WERI-Rb-1 (cell line): Measurements from ENCODE around the gene OTOF.

Experiments
- DNase-seq: peaks from one replicate; pipeline ENCODE4 v3.0.0-alpha.2; 2020
- H3K27ac ChIP-seq: fragments of 250-450 bp; sonication (Bioruptor Pico); 2 replicates; pipeline ENCODE4 v1.5.1; 2020; ENCODE audit warnings: mild to moderate bottlenecking, moderate library complexity
- H3K27me3 ChIP-seq: fragments of 250-450 bp; sonication (Bioruptor Pico); 2 replicates; pipeline ENCODE4 v1.5.1; 2021; ENCODE audit warnings: mild to moderate bottlenecking, low read depth, moderate library complexity; ENCODE audit not compliant: insufficient read depth, severe bottlenecking
- H3K36me3 ChIP-seq: fragments of 250-450 bp; sonication (Bioruptor Pico); 2 replicates; pipeline ENCODE4 v1.5.1; 2020; ENCODE audit warnings: mild to moderate bottlenecking, moderate library complexity
- H3K4me3 ChIP-seq: 2 replicates; pipeline ENCODE4 v1.5.1; 2011; ENCODE audit warnings: low read depth, mild to moderate bottlenecking, control low read depth, low read length
- H3K9me3 ChIP-seq: fragments of 250-450 bp; sonication (Bioruptor Pico); 2 replicates; pipeline ENCODE4 v1.5.1; 2021; ENCODE audit warnings: mild to moderate bottlenecking, moderate library complexity; ENCODE audit not compliant: severe bottlenecking
- TF ChIP-seq, protein P1 (sequence below): IDR thresholded peaks from 2 replicates; pipeline ENCODE4 v1.5.1; 2011; ENCODE audit warnings: low read depth, mild to moderate bottlenecking, control low read depth, inconsistent platforms, low read length

Gene OTOF

DNA sequence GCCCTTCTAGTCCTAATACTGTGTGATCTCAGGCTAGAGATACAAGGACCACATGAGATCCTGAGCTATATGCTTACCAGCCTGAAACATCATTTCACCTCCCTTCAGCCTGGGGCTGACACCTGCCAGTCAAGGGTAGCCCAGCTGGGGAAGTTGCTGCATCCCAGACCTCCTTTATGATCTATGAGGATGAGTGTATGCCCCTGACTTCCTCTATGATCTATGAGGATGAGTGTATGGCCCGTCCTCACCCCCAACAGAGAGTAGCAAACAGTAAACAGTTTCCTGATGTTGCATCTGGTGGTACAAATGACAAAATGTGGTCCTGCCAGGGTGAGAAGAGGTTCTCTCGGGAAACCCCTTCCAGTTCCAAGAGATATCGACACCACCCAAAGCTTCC is 8.9 kb upstream of the OTOF start:
- Histone ChIP-seq H3K9me3 (no peaks in the 10 kb centered on the region), H3K4me3 (no peak overlapping the region), H3K27ac (no peak overlapping the region), H3K36me3 (no peaks in the 10 kb centered on the region), H3K27me3 (no peaks in the 10 kb centered on the region)
- TF ChIP-seq, protein P1, sequence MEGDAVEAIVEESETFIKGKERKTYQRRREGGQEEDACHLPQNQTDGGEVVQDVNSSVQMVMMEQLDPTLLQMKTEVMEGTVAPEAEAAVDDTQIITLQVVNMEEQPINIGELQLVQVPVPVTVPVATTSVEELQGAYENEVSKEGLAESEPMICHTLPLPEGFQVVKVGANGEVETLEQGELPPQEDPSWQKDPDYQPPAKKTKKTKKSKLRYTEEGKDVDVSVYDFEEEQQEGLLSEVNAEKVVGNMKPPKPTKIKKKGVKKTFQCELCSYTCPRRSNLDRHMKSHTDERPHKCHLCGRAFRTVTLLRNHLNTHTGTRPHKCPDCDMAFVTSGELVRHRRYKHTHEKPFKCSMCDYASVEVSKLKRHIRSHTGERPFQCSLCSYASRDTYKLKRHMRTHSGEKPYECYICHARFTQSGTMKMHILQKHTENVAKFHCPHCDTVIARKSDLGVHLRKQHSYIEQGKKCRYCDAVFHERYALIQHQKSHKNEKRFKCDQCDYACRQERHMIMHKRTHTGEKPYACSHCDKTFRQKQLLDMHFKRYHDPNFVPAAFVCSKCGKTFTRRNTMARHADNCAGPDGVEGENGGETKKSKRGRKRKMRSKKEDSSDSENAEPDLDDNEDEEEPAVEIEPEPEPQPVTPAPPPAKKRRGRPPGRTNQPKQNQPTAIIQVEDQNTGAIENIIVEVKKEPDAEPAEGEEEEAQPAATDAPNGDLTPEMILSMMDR, result no peak
- no peak for DNase-seq

DNA sequence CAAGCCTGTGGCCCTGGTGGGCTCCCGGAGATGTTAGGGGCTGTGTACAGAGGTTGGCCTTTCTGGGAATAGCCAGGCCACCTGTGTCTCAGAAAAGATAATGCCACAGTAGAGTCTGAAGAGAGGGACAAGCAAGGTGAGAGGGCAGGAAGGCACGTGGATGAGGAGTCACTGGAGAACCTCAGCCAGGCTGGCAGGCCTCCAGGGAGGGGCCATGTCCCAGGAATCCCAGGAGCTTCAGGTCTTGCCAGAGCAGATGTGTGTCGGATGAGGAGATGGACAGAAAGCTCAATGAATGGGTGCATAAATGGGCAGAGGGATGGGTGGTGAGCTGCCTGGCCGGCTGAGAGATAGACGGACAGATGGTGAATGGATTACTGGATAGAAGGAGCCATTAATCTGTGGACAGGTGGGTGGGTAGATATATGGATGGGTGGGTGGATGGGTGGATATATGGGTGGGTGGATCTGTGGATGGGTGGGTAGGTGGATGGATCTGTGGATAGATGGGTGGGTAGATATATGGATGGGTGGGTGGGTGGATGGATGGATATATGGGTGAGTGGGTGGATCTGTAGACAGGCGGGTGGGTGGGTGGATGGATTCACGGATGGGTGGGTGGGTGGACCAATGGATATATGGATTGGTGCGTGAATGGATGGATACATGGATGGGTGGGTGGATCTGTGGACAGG is 7.9 kb upstream of the OTOF start:
- peak overlapping the region; percentile 18; the same call in 1 of the 2 replicates for H3K27ac ChIP-seq
- TF ChIP-seq, protein P1, result no peak

DNA sequence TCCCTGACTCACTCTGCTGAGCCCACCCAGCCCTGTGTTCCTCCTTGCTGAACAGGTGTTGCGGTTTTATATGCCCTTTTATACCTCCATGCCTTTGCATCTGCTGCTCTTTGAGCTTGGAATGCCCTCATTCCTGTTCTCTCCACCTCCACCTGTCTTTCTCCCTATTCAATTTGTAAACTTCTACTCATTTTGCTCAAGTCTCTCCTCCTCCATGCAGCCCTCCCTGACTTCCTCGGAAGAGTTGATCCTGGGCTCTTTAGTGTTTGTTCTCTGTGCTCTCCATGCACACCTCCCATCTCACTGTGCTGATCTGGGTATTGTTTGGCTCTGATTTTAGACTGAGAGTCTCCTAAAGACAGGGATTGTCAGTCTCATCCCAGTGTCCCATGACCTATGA is 7.2 kb upstream of the OTOF start:
- no peaks in the 10 kb centered on the region for H3K27me3 ChIP-seq
- H3K4me3 ChIP-seq, result no peak overlapping the region
- peak overlapping the region; percentile 18; the same call in 1 of the 2 replicates for H3K27ac ChIP-seq
- H3K36me3 ChIP-seq, result no peaks in the 10 kb centered on the region
- TF ChIP-seq, protein P1, result no peak
- no peaks in the 10 kb centered on the region for H3K9me3 ChIP-seq
- DNase-seq, result no peak

More for the DNA sequence above, 7.9 kb upstream of the OTOF start:
- Histone ChIP-seq H3K9me3 (no peaks in the 10 kb centered on the region), H3K36me3 (no peaks in the 10 kb centered on the region), H3K27me3 (no peaks in the 10 kb centered on the region), H3K4me3 (no peak overlapping the region)
- peak; percentile 76 for DNase-seq

DNA sequence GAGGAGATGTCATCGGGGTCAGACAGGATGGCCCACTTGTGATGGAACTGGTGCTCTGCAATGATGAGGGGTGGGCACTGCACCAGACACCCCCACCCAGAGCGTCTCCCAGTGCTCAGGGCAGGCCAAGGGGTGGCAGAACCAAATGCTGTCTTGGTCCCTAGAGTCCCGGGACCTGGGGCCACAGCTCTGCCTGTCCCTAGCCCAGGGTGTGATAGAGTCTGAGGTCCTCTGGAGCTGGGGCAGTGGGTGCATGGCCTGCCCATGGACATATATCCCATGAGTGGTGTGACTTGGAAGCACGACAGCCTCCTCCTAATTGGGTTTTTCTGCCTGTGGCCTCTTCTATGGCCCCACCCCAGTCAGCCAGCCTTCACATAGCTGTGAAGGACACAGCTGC is 6.7 kb upstream of the OTOF start:
- no peaks in the 10 kb centered on the region for H3K36me3 ChIP-seq
- H3K27ac ChIP-seq, result no peak overlapping the region
- H3K4me3 ChIP-seq, result no peak overlapping the region
- no peaks in the 10 kb centered on the region for H3K27me3 ChIP-seq
- no peaks in the 10 kb centered on the region for H3K9me3 ChIP-seq
- DNase-seq, result no peak
- TF ChIP-seq, protein P1, result no peak

DNA sequence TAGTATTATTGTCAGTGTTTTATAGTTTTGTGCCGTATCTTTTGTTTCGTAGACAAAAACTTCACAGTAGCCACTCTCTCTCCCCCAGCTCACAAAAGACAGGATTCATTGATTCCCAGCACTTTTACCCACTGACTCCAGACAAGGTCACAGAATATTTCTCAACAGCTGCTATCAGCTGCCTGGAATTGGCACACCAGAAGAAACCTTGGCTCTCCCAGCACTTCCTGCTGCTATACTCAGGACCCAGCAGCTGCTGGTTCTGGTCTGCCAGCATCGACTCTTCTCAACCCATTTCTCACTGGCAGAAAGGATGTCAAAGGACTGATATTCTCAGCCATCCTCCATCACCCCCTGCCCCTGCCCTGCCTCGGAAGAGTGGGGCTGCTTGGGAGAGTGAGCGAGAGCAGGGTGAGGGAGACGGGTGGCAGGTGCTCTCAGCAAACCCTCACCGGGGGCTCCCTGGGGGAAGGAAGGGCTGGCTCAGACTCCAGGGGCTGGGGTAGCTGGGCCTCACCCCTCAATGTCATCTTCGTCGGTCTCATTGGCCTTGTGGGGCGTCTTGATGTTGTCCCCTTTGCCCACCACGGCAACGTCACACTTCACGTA is 6.1 kb upstream of the OTOF start:
- no peak for DNase-seq
- Histone ChIP-seq H3K4me3 (no peak overlapping the region), H3K36me3 (no peaks in the 10 kb centered on the region), H3K9me3 (no peaks in the 10 kb centered on the region), H3K27ac (no peak overlapping the region), H3K27me3 (no peaks in the 10 kb centered on the region)
- TF ChIP-seq, protein P1, result no peak
